ENCODE measurements around the gene KRTAP10-3. TPM values are rescaled to one million over a fixed set of nuclear protein-coding genes. Genes with fewer than 3 reads are reported as not detected.

Gene KRTAP10-3
- total and polyA plus RNA-seq, 2 of the 13 experiments (the other 11 are each of a cell fraction or from before 2014, with no cell fraction given), result not detected

GRCh38 chr21:44593598-44594405 lies 35.2 kb upstream of the KRTAP10-3 start (continued):
- no peak for TF ChIP-seq ZBTB40 (IDR thresholded peaks at IDR 0.05)
- peak; percentile 80 for TF ChIP-seq ZBTB40 (CRISPR knock-in tag; IDR thresholded peaks at IDR 0.05)
- TF ChIP-seq GPBP1L1 (CRISPR knock-in tag; IDR thresholded peaks at IDR 0.05), result no peak
- TF ChIP-seq TRIM24 (CRISPR knock-in tag; IDR thresholded peaks at IDR 0.05), result peak; percentile 87
- TF ChIP-seq HNF4A (CRISPR knock-in tag; IDR thresholded peaks at IDR 0.05), result peak; percentile 98
- TF ChIP-seq ZNF503 (CRISPR knock-in tag; IDR thresholded peaks at IDR 0.05), result peak; percentile 68
- peak; percentile 14 for TF ChIP-seq CTCF (CRISPR knock-in tag; IDR thresholded peaks at IDR 0.05)
- no peak for TF ChIP-seq ZNF768 (CRISPR knock-in tag; IDR thresholded peaks at IDR 0.05)
- peak; percentile 24; the same call in 1 of the 2 replicates for TF ChIP-seq BRF2 (CRISPR knock-in tag; IDR thresholded peaks at IDR 0.05)
- TF ChIP-seq SKI (IDR thresholded peaks at IDR 0.05; ENCODE audit: partially characterized antibody), result peak; percentile 73
- TF ChIP-seq MEF2D (CRISPR knock-in tag; IDR thresholded peaks at IDR 0.05), result peak; percentile 89
- TF ChIP-seq ZFY (CRISPR knock-in tag; IDR thresholded peaks at IDR 0.05), result peak; percentile 73
